ENCODE measurements around the gene IFFO2.

- TF ChIP-seq CTCF (IDR thresholded peaks at IDR 0.05; ENCODE audit: low read length): no peak
- TF ChIP-seq EZH2 (IDR thresholded peaks at IDR 0.05; ENCODE audit: borderline replicate concordance, low read length): no peak
Observed at GRCh38 chr1:18902523-18903290, 53.8 kb downstream of the IFFO2 start, which contains the start of gene ALDH4A1.

Data from OCI-LY1 (cell line).